OCI-LY1 (cell line): ENCODE data around the gene TRAPPC10.

Experiments
- CTCF ChIP-seq: fragments of 200-600 bp; sonication (generic), shearing (Covaris generic); IDR thresholded peaks from 2 replicates; pipeline ENCODE4 v1.5.1; 2017; ENCODE audit warnings: mild to moderate bottlenecking, antibody characterized with exemption, low read length, moderate library complexity, mixed read lengths
- EZH2 ChIP-seq: fragments of 200-600 bp; sonication (generic), shearing (Covaris generic); IDR thresholded peaks from 2 replicates; pipeline ENCODE4 v1.8.0; 2017; ENCODE audit warnings: borderline replicate concordance, mixed run types, mild to moderate bottlenecking, antibody characterized with exemption, low read length, moderate library complexity, mixed read lengths

GRCh38 chr21:44084496-44085241, 72.6 kb downstream of the TRAPPC10 start:
- TF ChIP-seq CTCF (no peak), EZH2 (no peak)
